ENCODE results near the gene RFX4.

The RFX4 gene

GRCh38 chr12:106634206-106634605 lies 51.4 kb downstream of the RFX4 start:
- Histone ChIP-seq H3K9me3 (ENCODE audit: insufficient read depth, low read depth, low read length) (no peaks in the 10 kb centered on the region), H3K9ac (ENCODE audit: low read depth, low read length, poor library complexity, severe bottlenecking) (no peak overlapping the region), H3K27me3 (ENCODE audit: insufficient read depth, low read length, poor library complexity, severe bottlenecking) (no peaks in the 10 kb centered on the region), H3F3A (ENCODE audit: low read depth) (no peaks in the 10 kb centered on the region), H3K36me3 (ENCODE audit: insufficient read depth, low read length) (no peaks in the 10 kb centered on the region), H3K4me3 (ENCODE audit: low read length, poor library complexity, severe bottlenecking) (no peak overlapping the region), H2AFZ (ENCODE audit: low read length) (no peak overlapping the region), H3K9me2 (replicated peaks; ENCODE audit: low read depth, low read length) (no peaks in the 10 kb centered on the region), H4K20me1 (ENCODE audit: insufficient read depth, low read length, poor library complexity, severe bottlenecking) (no peaks in the 10 kb centered on the region), H3K4me2 (ENCODE audit: low read depth, low read length, poor library complexity, severe bottlenecking) (no peak overlapping the region), H3K79me2 (ENCODE audit: insufficient read depth, low read length) (no peaks in the 10 kb centered on the region), H3K4me1 (ENCODE audit: insufficient read depth, low read length, poor library complexity, severe bottlenecking) (no peaks in the 10 kb centered on the region)
- TF ChIP-seq CTCF (conservative IDR thresholded peaks at IDR 0.05; ENCODE audit: low read length) (no peak), EZH2phosphoT487 (IDR thresholded peaks at IDR 0.05; ENCODE audit: borderline replicate concordance) (no peak)

GRCh38 chr12:106643000-106643399 lies 60.2 kb downstream of the RFX4 start:
- no peak overlapping the region for H3K4me2 ChIP-seq (ENCODE audit: low read depth, low read length, poor library complexity, severe bottlenecking)
- no peaks in the 10 kb centered on the region for H3K4me1 ChIP-seq (ENCODE audit: insufficient read depth, low read length, poor library complexity, severe bottlenecking)
- no peak overlapping the region for H2AFZ ChIP-seq (ENCODE audit: low read length)
- no peaks in the 10 kb centered on the region for H3K9me3 ChIP-seq (ENCODE audit: insufficient read depth, low read depth, low read length)
- no peaks in the 10 kb centered on the region for H4K20me1 ChIP-seq (ENCODE audit: insufficient read depth, low read length, poor library complexity, severe bottlenecking)
- no peaks in the 10 kb centered on the region for H3F3A ChIP-seq (ENCODE audit: low read depth)
- no peaks in the 10 kb centered on the region for H3K36me3 ChIP-seq (ENCODE audit: insufficient read depth, low read length)
- no peak overlapping the region for H3K9ac ChIP-seq (ENCODE audit: low read depth, low read length, poor library complexity, severe bottlenecking)
- no peak for TF ChIP-seq CTCF (conservative IDR thresholded peaks at IDR 0.05; ENCODE audit: low read length)
- TF ChIP-seq EZH2phosphoT487 (IDR thresholded peaks at IDR 0.05; ENCODE audit: borderline replicate concordance), result no peak
- H3K79me2 ChIP-seq (ENCODE audit: insufficient read depth, low read length), result no peaks in the 10 kb centered on the region
- no peak overlapping the region for H3K4me3 ChIP-seq (ENCODE audit: low read length, poor library complexity, severe bottlenecking)
- H3K9me2 ChIP-seq (replicated peaks; ENCODE audit: low read depth, low read length), result no peaks in the 10 kb centered on the region
- no peaks in the 10 kb centered on the region for H3K27me3 ChIP-seq (ENCODE audit: insufficient read depth, low read length, poor library complexity, severe bottlenecking)

GRCh38 chr12:106644335-106645073 lies 61.7 kb downstream of the RFX4 start:
- TF ChIP-seq EZH2phosphoT487 (IDR thresholded peaks at IDR 0.05; ENCODE audit: borderline replicate concordance) (no peak), CTCF (conservative IDR thresholded peaks at IDR 0.05; ENCODE audit: low read length) (no peak)
- Histone ChIP-seq H3K9ac (ENCODE audit: low read depth, low read length, poor library complexity, severe bottlenecking) (no peak overlapping the region), H3K36me3 (ENCODE audit: insufficient read depth, low read length) (no peaks in the 10 kb centered on the region), H3K27me3 (ENCODE audit: insufficient read depth, low read length, poor library complexity, severe bottlenecking) (no peaks in the 10 kb centered on the region), H2AFZ (ENCODE audit: low read length) (no peak overlapping the region), H3K9me3 (ENCODE audit: insufficient read depth, low read depth, low read length) (no peaks in the 10 kb centered on the region), H3K4me2 (ENCODE audit: low read depth, low read length, poor library complexity, severe bottlenecking) (no peak overlapping the region), H3K4me1 (ENCODE audit: insufficient read depth, low read length, poor library complexity, severe bottlenecking) (no peaks in the 10 kb centered on the region), H3K4me3 (ENCODE audit: low read length, poor library complexity, severe bottlenecking) (no peak overlapping the region), H3K9me2 (replicated peaks; ENCODE audit: low read depth, low read length) (no peaks in the 10 kb centered on the region), H3F3A (ENCODE audit: low read depth) (no peaks in the 10 kb centered on the region), H4K20me1 (ENCODE audit: insufficient read depth, low read length, poor library complexity, severe bottlenecking) (no peaks in the 10 kb centered on the region), H3K79me2 (ENCODE audit: insufficient read depth, low read length) (no peaks in the 10 kb centered on the region)

Data from Loucy (cell line).